DND-41 (cell line): Measurements from ENCODE around the gene VPS13A.

Experiments used
- ATAC-seq: fragments of 200-7000 bp; cut with Tn5 transposase; 3 replicates; pipeline ENCODE4 v1.9.1; 2021; ENCODE audit warnings: low read depth; ENCODE audit not compliant: insufficient read depth
- DNase-seq: peaks from one replicate; pipeline ENCODE4 v3.0.0-alpha.2; 2020
- H2AFZ ChIP-seq: 2 replicates; pipeline ENCODE4 v1.6.0; 2012; ENCODE audit warnings: low read depth, low read length
- H3K27ac ChIP-seq: 2 replicates; pipeline ENCODE4 v1.5.1; 2012; ENCODE audit warnings: low read length, inconsistent platforms
- H3K27me3 ChIP-seq: fragments of 200-600 bp; sonication (generic); 2 replicates; pipeline ENCODE4 v1.6.0; 2012; ENCODE audit warnings: low read length, mild to moderate bottlenecking, inconsistent platforms; ENCODE audit not compliant: insufficient read depth, poor library complexity
- H3K36me3 ChIP-seq: 2 replicates; pipeline ENCODE4 v1.5.1; 2012; ENCODE audit warnings: low read length, inconsistent platforms; ENCODE audit not compliant: insufficient read depth
- H3K4me1 ChIP-seq: 2 replicates; pipeline ENCODE4 v1.5.1; 2012; ENCODE audit warnings: mild to moderate bottlenecking, low read length; ENCODE audit not compliant: insufficient read depth
- H3K4me2 ChIP-seq: 2 replicates; pipeline ENCODE4 v1.6.0; 2012; ENCODE audit warnings: mild to moderate bottlenecking, moderate library complexity, low read length, inconsistent platforms; ENCODE audit not compliant: insufficient read depth
- H3K4me3 ChIP-seq, 2 experiments: fragments of 200-600 bp in 1 of 2; shearing (Covaris generic) in 1 of 2; 2 replicates each; pipeline ENCODE4 v1.5.1; 2012 to 2016; ENCODE audit warnings: inconsistent platforms in 2 of 2, low read length in 2 of 2, mild to moderate bottlenecking in 2 of 2, low read depth in 1 of 2, moderate library complexity in 1 of 2
- H3K79me2 ChIP-seq: 2 replicates; pipeline ENCODE4 v1.6.0; 2012; ENCODE audit warnings: low read length, inconsistent platforms; ENCODE audit not compliant: insufficient read depth
- H3K9ac ChIP-seq: 2 replicates; pipeline ENCODE4 v1.6.0; 2012; ENCODE audit warnings: low read depth, mild to moderate bottlenecking, inconsistent platforms, low read length, moderate library complexity
- H3K9me3 ChIP-seq: 2 replicates; pipeline ENCODE4 v1.5.1; 2012; ENCODE audit warnings: low read length, moderate library complexity, mild to moderate bottlenecking, inconsistent platforms; ENCODE audit not compliant: insufficient read depth, severe bottlenecking
- H4K20me1 ChIP-seq: 2 replicates; pipeline ENCODE4 v1.6.0; 2012; ENCODE audit warnings: low read length; ENCODE audit not compliant: insufficient read depth
- EZH2 ChIP-seq: IDR thresholded peaks from 3 replicates; pipeline ENCODE4 v1.6.1; 2012; ENCODE audit warnings: borderline replicate concordance, low read depth, mild to moderate bottlenecking, moderate library complexity, low read length, inconsistent platforms; ENCODE audit not compliant: severe bottlenecking
- TF ChIP-seq, protein P1 (sequence below): IDR thresholded peaks from 2 replicates; pipeline ENCODE4 v1.5.1; 2012; ENCODE audit warnings: borderline replicate concordance, low read length, moderate library complexity, mild to moderate bottlenecking; ENCODE audit not compliant: poor library complexity, severe bottlenecking; ENCODE audit errors: extremely low read depth

The VPS13A gene

DNA sequence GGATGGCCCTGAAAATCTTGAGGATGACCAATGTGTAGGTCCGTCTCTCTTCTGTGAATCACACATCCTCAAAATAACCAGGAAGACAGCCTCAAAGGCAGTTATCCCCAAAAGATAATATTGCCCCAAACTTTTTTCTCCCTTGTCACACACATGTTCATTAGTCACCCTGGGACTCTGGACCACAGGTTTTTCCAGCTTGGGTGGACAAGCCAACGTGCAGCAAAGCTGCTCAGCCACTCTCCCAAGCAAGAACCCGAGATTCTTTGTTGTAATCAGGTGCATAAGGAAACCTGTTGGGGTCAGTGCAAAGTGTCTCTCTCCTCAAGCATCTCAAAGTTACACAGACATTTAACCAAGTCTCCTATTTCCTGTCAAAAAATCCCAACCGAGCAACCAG is 274.2 kb downstream of the VPS13A start:
- H3K36me3 ChIP-seq: no peaks in the 10 kb centered on the region
- ATAC-seq (no peak), DNase-seq (no peak)
- no peaks in the 10 kb centered on the region for H3K79me2 ChIP-seq
- TF ChIP-seq EZH2: no peak
- TF ChIP-seq, protein P1, sequence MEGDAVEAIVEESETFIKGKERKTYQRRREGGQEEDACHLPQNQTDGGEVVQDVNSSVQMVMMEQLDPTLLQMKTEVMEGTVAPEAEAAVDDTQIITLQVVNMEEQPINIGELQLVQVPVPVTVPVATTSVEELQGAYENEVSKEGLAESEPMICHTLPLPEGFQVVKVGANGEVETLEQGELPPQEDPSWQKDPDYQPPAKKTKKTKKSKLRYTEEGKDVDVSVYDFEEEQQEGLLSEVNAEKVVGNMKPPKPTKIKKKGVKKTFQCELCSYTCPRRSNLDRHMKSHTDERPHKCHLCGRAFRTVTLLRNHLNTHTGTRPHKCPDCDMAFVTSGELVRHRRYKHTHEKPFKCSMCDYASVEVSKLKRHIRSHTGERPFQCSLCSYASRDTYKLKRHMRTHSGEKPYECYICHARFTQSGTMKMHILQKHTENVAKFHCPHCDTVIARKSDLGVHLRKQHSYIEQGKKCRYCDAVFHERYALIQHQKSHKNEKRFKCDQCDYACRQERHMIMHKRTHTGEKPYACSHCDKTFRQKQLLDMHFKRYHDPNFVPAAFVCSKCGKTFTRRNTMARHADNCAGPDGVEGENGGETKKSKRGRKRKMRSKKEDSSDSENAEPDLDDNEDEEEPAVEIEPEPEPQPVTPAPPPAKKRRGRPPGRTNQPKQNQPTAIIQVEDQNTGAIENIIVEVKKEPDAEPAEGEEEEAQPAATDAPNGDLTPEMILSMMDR: no peak
- H3K27ac ChIP-seq: no peak overlapping the region
- H3K9me3 ChIP-seq: no peaks in the 10 kb centered on the region
- no peak overlapping the region for H3K4me2 ChIP-seq
- no peaks in the 10 kb centered on the region for H4K20me1 ChIP-seq
- H3K9ac ChIP-seq: no peak overlapping the region
- no peaks in the 10 kb centered on the region for H3K27me3 ChIP-seq
- no peak overlapping the region for H3K4me3 ChIP-seq
- H2AFZ ChIP-seq: no peak overlapping the region
- H3K4me1 ChIP-seq: no peaks in the 10 kb centered on the region

DNA sequence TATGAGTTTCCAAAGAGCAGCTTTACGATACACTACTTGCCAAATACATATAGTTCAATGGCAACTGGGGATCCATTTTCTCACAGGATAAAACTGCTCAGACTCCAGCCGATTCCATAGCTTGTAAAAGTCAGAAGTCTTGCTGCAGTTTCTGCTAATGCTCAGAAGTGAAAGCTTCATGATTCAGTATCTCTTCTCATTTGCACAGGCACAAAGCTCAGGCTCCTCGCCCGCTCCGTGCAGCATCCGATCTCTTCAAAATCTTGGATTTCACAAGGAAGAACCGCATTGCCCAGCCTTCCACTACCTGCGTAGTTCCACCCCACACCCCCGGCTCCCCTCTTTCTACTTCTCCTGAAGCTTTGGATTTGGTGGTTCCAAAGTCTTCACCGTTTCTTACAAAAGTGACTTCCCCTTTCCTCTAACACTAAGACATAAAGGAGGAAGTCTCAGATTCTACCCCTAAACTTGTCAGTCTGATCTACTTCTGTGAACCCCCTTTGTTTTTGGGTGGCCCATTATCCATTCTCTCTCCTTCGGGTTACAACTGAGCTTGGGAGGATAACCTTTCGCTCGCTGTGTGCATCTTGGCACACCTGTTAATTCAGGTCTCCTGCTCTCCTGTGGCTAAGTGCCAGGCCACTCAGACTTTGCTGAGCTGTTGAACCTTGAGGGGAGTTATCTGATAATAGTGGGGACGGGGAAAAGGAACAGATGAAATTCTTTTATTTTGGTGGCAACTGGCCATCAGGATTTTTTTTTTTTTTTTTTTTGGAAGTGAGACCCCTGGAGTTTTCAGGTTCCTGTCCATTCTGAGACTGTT is 276.7 kb downstream of the VPS13A start:
- H2AFZ ChIP-seq: no peak overlapping the region
- H3K4me3 ChIP-seq: no peak overlapping the region
- no peak overlapping the region for H3K4me2 ChIP-seq
- DNase-seq (no peak), ATAC-seq (no peak)
- no peaks in the 10 kb centered on the region for H3K79me2 ChIP-seq
- H3K36me3 ChIP-seq: no peaks in the 10 kb centered on the region
- H3K9ac ChIP-seq: no peak overlapping the region
- no peaks in the 10 kb centered on the region for H3K4me1 ChIP-seq
- H3K27ac ChIP-seq: no peak overlapping the region
- H3K9me3 ChIP-seq: no peaks in the 10 kb centered on the region
- H4K20me1 ChIP-seq: no peaks in the 10 kb centered on the region
- no peaks in the 10 kb centered on the region for H3K27me3 ChIP-seq
- TF ChIP-seq, protein P1: no peak

DNA sequence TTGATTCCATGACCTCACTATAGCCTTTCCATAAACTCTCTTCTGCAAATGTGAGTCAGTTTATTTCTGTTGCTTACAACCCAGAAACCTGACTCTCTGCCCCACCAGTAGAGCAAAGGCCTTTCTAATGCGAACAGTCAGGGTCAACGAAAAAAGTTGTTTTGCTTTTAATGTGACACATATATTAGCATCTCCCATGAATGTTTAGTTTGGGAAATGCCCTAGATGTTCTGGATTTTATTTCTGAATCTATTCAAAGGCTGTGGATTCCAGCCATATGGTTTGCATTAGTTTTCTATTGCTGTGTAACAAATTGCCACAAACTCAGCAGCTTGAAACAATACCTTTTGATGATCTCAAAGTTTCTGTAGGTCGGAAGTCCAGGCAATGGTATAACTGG is 277.3 kb downstream of the VPS13A start:
- ATAC-seq (no peak), DNase-seq (no peak)
- Histone ChIP-seq H4K20me1 (no peaks in the 10 kb centered on the region), H3K4me1 (no peaks in the 10 kb centered on the region), H2AFZ (no peak overlapping the region), H3K4me3 (no peak overlapping the region), H3K79me2 (no peaks in the 10 kb centered on the region), H3K9ac (no peak overlapping the region), H3K9me3 (no peaks in the 10 kb centered on the region), H3K4me2 (no peak overlapping the region), H3K36me3 (no peaks in the 10 kb centered on the region), H3K27me3 (no peaks in the 10 kb centered on the region), H3K27ac (no peak overlapping the region)
- TF ChIP-seq EZH2: no peak
- TF ChIP-seq, protein P1: no peak
